Measurements from ENCODE around the gene MYH16. TPM values are rescaled to one million over a fixed set of nuclear protein-coding genes. Genes with fewer than 3 reads are reported as not detected.

Gene MYH16
- total and polyA plus RNA-seq, 9 of the 15 experiments (the other 6 are each of a cell fraction or from before 2014, with no cell fraction given) = 0.09 TPM; not detected in 8

- TF ChIP-seq, protein P1, sequence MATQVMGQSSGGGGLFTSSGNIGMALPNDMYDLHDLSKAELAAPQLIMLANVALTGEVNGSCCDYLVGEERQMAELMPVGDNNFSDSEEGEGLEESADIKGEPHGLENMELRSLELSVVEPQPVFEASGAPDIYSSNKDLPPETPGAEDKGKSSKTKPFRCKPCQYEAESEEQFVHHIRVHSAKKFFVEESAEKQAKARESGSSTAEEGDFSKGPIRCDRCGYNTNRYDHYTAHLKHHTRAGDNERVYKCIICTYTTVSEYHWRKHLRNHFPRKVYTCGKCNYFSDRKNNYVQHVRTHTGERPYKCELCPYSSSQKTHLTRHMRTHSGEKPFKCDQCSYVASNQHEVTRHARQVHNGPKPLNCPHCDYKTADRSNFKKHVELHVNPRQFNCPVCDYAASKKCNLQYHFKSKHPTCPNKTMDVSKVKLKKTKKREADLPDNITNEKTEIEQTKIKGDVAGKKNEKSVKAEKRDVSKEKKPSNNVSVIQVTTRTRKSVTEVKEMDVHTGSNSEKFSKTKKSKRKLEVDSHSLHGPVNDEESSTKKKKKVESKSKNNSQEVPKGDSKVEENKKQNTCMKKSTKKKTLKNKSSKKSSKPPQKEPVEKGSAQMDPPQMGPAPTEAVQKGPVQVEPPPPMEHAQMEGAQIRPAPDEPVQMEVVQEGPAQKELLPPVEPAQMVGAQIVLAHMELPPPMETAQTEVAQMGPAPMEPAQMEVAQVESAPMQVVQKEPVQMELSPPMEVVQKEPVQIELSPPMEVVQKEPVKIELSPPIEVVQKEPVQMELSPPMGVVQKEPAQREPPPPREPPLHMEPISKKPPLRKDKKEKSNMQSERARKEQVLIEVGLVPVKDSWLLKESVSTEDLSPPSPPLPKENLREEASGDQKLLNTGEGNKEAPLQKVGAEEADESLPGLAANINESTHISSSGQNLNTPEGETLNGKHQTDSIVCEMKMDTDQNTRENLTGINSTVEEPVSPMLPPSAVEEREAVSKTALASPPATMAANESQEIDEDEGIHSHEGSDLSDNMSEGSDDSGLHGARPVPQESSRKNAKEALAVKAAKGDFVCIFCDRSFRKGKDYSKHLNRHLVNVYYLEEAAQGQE (IDR thresholded peaks at IDR 0.05; ENCODE audit: borderline replicate concordance) = peak; percentile 54; the same call in 1 of the 2 replicates
- TF ChIP-seq, protein P1 (CRISPR knock-in tag; IDR thresholded peaks at IDR 0.05; ENCODE audit: low read depth) = no peak
- 0 out of 2 replicates have a peak, but pooled peaks have one; percentile 33 for TF ChIP-seq HDAC2 (IDR thresholded peaks at IDR 0.05)
- no peak for TF ChIP-seq STAT5B (CRISPR knock-in tag; IDR thresholded peaks at IDR 0.05)
- peak; percentile 35; the same call in 1 of the 2 replicates for TF ChIP-seq CTBP1 (IDR thresholded peaks at IDR 0.05; ENCODE audit: borderline replicate concordance)
- no peak for TF ChIP-seq TEAD2 (tag; IDR thresholded peaks at IDR 0.05)
Observed at GRCh38 chr7:99270702-99271101, 1.9 kb upstream of the MYH16 start (continued).

Data from K562 (cell line).